WTC11 (cell line): ENCODE measurements around the gene DZANK1.

Experiments
- ATF1 ChIP-seq: sonication (generic); formaldehyde crosslinking; IDR thresholded peaks from 2 replicates; pipeline ENCODE4 v1.8.1; 2023; ENCODE audit warnings: mild to moderate bottlenecking, moderate library complexity, missing genetic modification reagents
- ATF3 ChIP-seq: sonication (generic); formaldehyde crosslinking; conservative IDR thresholded peaks from 2 replicates; pipeline ENCODE4 v1.8.1; 2022; ENCODE audit warnings: mild to moderate bottlenecking, missing genetic modification reagents
- CTCF ChIP-seq: fragments of 200-600 bp; IDR thresholded peaks from 2 replicates; pipeline ENCODE4 v1.8.0; 2022; ENCODE audit warnings: antibody characterized with exemption
- SP1 ChIP-seq: sonication (generic); formaldehyde crosslinking; conservative IDR thresholded peaks from 2 replicates; pipeline ENCODE4 v1.8.1; 2022; ENCODE audit warnings: missing genetic modification reagents
- ZNF138 ChIP-seq: sonication (generic); formaldehyde crosslinking; conservative IDR thresholded peaks from 2 replicates; pipeline ENCODE4 v1.8.1; 2022; ENCODE audit warnings: mild to moderate bottlenecking, moderate library complexity, missing genetic modification reagents

DNA sequence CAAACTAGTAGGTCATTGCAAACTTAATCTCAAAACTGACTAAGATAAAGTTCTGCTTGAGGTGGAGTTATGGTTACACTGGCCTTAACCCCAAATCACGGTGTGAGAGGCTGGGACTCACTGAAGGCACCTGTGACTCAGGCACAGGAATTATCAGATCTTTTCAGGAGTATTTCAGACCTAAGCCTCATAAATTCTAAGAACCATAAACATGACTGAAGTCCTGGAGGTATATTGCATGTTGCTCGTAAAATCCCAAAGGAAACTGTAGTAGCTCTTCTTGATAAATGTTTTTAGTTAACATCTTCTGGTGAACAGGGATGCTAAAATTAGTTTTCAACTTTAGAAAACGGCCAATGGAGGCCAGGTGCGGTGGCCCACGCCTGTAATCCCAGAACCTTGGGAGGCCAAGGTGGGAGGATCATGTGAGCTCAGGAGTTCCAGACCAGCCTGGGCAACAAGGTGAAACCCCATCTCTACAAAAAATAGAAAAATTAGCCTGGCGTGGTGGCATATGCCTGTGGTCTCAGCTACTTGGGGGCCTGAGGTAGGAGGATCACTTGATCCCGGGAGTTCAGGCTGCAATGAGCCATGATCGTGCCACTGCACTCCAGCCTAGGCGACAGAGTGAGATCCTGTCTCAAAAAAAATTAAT, 36.5 kb downstream of the DZANK1 start:
- TF ChIP-seq CTCF (no peak), SP1 (CRISPR knock-in tag) (no peak), ZNF138 (CRISPR knock-in tag) (no peak), ATF3 (CRISPR knock-in tag) (no peak), ATF1 (CRISPR knock-in tag) (no peak)
